Kidney (tissue), 14 donors: ENCODE results near the gene ARHGAP27. TPM values are rescaled to one million over a fixed set of nuclear protein-coding genes. Genes with fewer than 3 reads are reported as not detected.

Experiments used
- DNase-seq, 5 donors: peaks; one replicate each; pipeline ENCODE4 v3.0.0-alpha.2; 2013 to 2020
- FAIRE-seq: peaks from 2 replicates; lab custom pipeline; 2012; peaks lifted over from hg19 to GRCh38; lab: Jason Lieb, UNC
- H3K27ac ChIP-seq, 2 donors: one replicate each; pipeline ENCODE4 v1.7.0; 2013; ENCODE audit warnings: low read depth in 2 of 2, low read length in 2 of 2, inconsistent platforms in 1 of 2
- H3K27me3 ChIP-seq: one replicate; pipeline ENCODE4 v1.7.1; 2013; ENCODE audit warnings: low read length, inconsistent platforms; ENCODE audit not compliant: control insufficient read depth, insufficient read depth
- H3K36me3 ChIP-seq, 3 donors: one replicate each; pipeline versions ENCODE4 v1.7.0 to v1.7.1; 2013; ENCODE audit warnings: low read length in 3 of 3, control low read depth in 1 of 3, inconsistent platforms in 1 of 3; ENCODE audit not compliant: insufficient read depth in 3 of 3, control insufficient read depth in 2 of 3
- H3K4me1 ChIP-seq, 3 donors: one replicate each; pipeline versions ENCODE4 v1.7.0 to v1.7.1; 2013; ENCODE audit warnings: low read length in 3 of 3, inconsistent platforms in 1 of 3, low read depth in 1 of 3; ENCODE audit not compliant: control insufficient read depth in 2 of 3, insufficient read depth in 2 of 3
- H3K4me3 ChIP-seq, 3 donors: one replicate each; pipeline versions ENCODE4 v1.7.0 to v1.8.1; 2013; ENCODE audit warnings: low read length in 3 of 3, control low read depth in 1 of 3, inconsistent platforms in 1 of 3
- H3K9ac ChIP-seq, 3 donors: one replicate each; pipeline versions ENCODE4 v1.7.0 to v1.7.1; 2013; ENCODE audit warnings: low read length in 3 of 3, control low read depth in 1 of 3, inconsistent platforms in 1 of 3
- H3K9me3 ChIP-seq, 3 donors: one replicate each; pipeline versions ENCODE4 v1.7.0 to v1.7.1; 2013; ENCODE audit warnings: low read length in 3 of 3, control low read depth in 1 of 3, inconsistent platforms in 1 of 3; ENCODE audit not compliant: control insufficient read depth in 2 of 3, insufficient read depth in 1 of 3
- intact Hi-C: fragments of 100-400 bp; cut with DNase I; formaldehyde crosslinking; loops from one replicate; pipeline ENCODE4 v1.11.1; 2022
- polyA plus RNA-seq: library from polyadenylated mRNA; stranded (reverse); fragments of 350-450 nt; fragmentation: Illumina TruSeq; extraction: RNeasy Lipid Tissue Mini Kit (QIAGEN cat#74804); gene quantifications from one replicate; pipeline ENCODE4 v1.2.3, GENCODE V29; 2014; ENCODE audit warnings: low read depth, low replicate concordance; ENCODE audit not compliant: insufficient read depth
- total RNA-seq: library from RNA; stranded (reverse); fragmentation: NEBNext Ultra II Directional; extraction: Animal tissue kit (Norgen Biotek cat#: 25700); gene quantifications from one replicate; pipeline ENCODE4 v1.2.1, GENCODE V29; 2021
- TF ChIP-seq, protein P1 (sequence below): IDR thresholded peaks from 3 replicates; pipeline ENCODE4 v1.5.1; 2012; ENCODE audit warnings: mild to moderate bottlenecking, moderate library complexity, borderline replicate concordance; ENCODE audit not compliant: insufficient read depth; ENCODE audit errors: extremely low read depth
- donor health status: control.
- donor health status: control.
- donor health status: control.
- donor health status: control.
- donor health status: control.
- donor health status: DM: yes; HTN: yes; CAD: no.
- donor health status: Normal renal cell carcinoma (clear cell type).

The ARHGAP27 gene
- total and polyA plus RNA-seq, 2 donors from 2014 or later = 13.3 to 57.2 TPM

DNA sequence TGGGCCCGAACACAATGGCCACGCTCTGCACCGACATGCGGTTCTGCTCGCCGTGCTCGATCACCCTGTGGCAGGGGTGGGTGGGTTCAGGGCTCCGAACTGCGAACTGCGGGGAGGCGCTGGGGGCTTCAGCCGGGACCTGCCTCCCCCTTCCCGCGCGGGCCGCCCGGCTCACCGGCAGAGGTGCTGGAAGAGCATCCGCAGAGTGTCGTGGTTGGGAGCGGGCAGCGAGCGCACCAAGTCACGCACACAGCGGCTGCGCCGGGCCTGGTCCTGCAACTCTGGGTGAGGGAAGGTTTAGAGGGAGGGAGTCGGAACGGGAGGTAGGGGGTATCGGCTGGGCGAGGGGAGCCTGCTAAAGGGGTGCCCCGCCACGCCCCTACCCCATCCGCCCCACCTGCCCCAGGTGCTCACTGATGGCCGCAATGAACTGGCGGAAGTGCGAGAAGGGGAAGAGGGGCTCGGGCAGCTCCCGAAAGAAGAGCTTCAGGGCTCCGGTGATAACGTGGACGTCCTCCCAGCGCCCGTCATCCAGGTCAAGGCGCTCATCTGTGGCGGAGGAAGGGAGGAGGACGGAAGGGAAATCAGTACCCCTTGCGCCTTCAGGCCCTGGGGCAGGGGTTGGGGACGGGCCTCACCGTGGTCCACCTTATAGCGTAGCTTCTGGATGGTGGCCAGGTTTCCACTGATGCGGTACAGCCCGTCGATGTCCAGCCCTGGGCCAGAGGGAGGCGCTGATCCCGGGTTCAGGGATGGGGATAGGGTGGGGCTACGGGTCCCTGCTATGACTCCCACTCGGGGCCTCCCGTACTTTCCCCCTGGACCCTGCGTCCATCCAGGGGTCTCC is 36.9 kb downstream of the ARHGAP27 start:
- H3K9ac ChIP-seq = no peak overlapping the region
- TF ChIP-seq, protein P1, sequence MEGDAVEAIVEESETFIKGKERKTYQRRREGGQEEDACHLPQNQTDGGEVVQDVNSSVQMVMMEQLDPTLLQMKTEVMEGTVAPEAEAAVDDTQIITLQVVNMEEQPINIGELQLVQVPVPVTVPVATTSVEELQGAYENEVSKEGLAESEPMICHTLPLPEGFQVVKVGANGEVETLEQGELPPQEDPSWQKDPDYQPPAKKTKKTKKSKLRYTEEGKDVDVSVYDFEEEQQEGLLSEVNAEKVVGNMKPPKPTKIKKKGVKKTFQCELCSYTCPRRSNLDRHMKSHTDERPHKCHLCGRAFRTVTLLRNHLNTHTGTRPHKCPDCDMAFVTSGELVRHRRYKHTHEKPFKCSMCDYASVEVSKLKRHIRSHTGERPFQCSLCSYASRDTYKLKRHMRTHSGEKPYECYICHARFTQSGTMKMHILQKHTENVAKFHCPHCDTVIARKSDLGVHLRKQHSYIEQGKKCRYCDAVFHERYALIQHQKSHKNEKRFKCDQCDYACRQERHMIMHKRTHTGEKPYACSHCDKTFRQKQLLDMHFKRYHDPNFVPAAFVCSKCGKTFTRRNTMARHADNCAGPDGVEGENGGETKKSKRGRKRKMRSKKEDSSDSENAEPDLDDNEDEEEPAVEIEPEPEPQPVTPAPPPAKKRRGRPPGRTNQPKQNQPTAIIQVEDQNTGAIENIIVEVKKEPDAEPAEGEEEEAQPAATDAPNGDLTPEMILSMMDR = no peak
- DNase-seq = peak in 1 of 5 donors; percentile 70

GRCh38 chr17:45394913-45395568 is 37.6 kb downstream of the ARHGAP27 start:
- intact Hi-C loops = no loop called here
- peak overlapping the region in 1 of 3 donors; percentile 32 for H3K4me3 ChIP-seq
- peaks cover 0 to 5% (median 0%) of the 10 kb centered on the region in 3 donors for H3K36me3 ChIP-seq
- FAIRE-seq = no peak
- H3K9ac ChIP-seq = no peak overlapping the region
- H3K4me1 ChIP-seq = peaks cover 0 to 7% (median 0%) of the 10 kb centered on the region in 3 donors
- peak; percentile 83 to 97 (median 94) for DNase-seq
- TF ChIP-seq, protein P1 = peak; percentile 71
- no peak overlapping the region for H3K27ac ChIP-seq
- H3K9me3 ChIP-seq = no peaks in the 10 kb centered on the region
- no peaks in the 10 kb centered on the region for H3K27me3 ChIP-seq

More for the DNA sequence above, 36.9 kb downstream of the ARHGAP27 start:
- no peak for FAIRE-seq
- no peak overlapping the region for H3K27ac ChIP-seq
- no peaks in the 10 kb centered on the region for H3K27me3 ChIP-seq
- intact Hi-C loops = no loop called here
- peak overlapping the region in 1 of 3 donors; percentile 32 for H3K4me3 ChIP-seq
- peaks cover 0 to 7% (median 0%) of the 10 kb centered on the region in 3 donors for H3K4me1 ChIP-seq
- no peaks in the 10 kb centered on the region for H3K9me3 ChIP-seq
- peaks cover 0 to 7% (median 0%) of the 10 kb centered on the region in 3 donors for H3K36me3 ChIP-seq

GRCh38 chr17:45394564-45394912 is 38.1 kb downstream of the ARHGAP27 start:
- TF ChIP-seq, protein P1 = no peak
- Histone ChIP-seq H3K4me1 (peaks cover 0 to 7% (median 0%) of the 10 kb centered on the region in 3 donors), H3K9me3 (no peaks in the 10 kb centered on the region), H3K27ac (no peak overlapping the region), H3K27me3 (no peaks in the 10 kb centered on the region), H3K36me3 (peaks cover 0 to 3% (median 0%) of the 10 kb centered on the region in 3 donors), H3K9ac (no peak overlapping the region), H3K4me3 (no peak overlapping the region)
- DNase-seq (no peak), FAIRE-seq (no peak)
- intact Hi-C loops = no loop called here
